GM21360 (cell line): ENCODE data around the gene RREB1.
A peak's percentile ranks its signal among the peaks of the same experiment; 100 is the strongest.
"Not testable (repeated sequence)": the region's sequence is repeated elsewhere in the genome, so short reads cannot be mapped to it uniquely, and the experiment has no call there.

ENCODE experiments used
- ATAC-seq: cut with Tn5 transposase; IDR thresholded peaks from one replicate; pipeline ENCODE4 v1.9.1; 2021; ENCODE audit warnings: mild to moderate bottlenecking, moderate library complexity; ENCODE audit not compliant: unreplicated experiment

Gene RREB1

GRCh38 chr6:7143476-7143974 lies 35.8 kb downstream of the RREB1 start:
- ATAC-seq: no peak

GRCh38 chr6:7144872-7145584 lies 37.3 kb downstream of the RREB1 start:
- no peak for ATAC-seq

GRCh38 chr6:7145585-7145884 lies 37.8 kb downstream of the RREB1 start:
- no peak for ATAC-seq

- peak; percentile 49 for ATAC-seq
Measured at GRCh38 chr6:7145885-7146828, 38.4 kb downstream of the RREB1 start.

- ATAC-seq: no peak
Measured at GRCh38 chr6:7147051-7147671, 39.4 kb downstream of the RREB1 start.

- no peak for ATAC-seq
Measured at GRCh38 chr6:7148100-7148822, 40.5 kb downstream of the RREB1 start.

GRCh38 chr6:7150381-7151064 lies 42.8 kb downstream of the RREB1 start:
- ATAC-seq: no peak

- ATAC-seq: no peak
Measured at GRCh38 chr6:7151381-7151780, 43.6 kb downstream of the RREB1 start.

GRCh38 chr6:7152462-7152861 lies 44.7 kb downstream of the RREB1 start:
- no peak for ATAC-seq

- ATAC-seq: no peak
Measured at GRCh38 chr6:7153789-7154188, 46.0 kb downstream of the RREB1 start.

- peak; percentile 68 for ATAC-seq
Measured at GRCh38 chr6:7154341-7155139, 46.8 kb downstream of the RREB1 start.

- ATAC-seq: peak; percentile 41
Measured at GRCh38 chr6:7155871-7156579, 48.3 kb downstream of the RREB1 start.

- ATAC-seq: no peak
Measured at GRCh38 chr6:7156643-7157278, 49.0 kb downstream of the RREB1 start.

GRCh38 chr6:7157307-7157706 lies 49.5 kb downstream of the RREB1 start:
- ATAC-seq: not testable (repeated sequence)

- ATAC-seq: no peak
Measured at GRCh38 chr6:7157752-7158616, 50.2 kb downstream of the RREB1 start.

- no peak for ATAC-seq
Measured at GRCh38 chr6:7159790-7160525, 52.2 kb downstream of the RREB1 start.

GRCh38 chr6:7161253-7161623 lies 53.5 kb downstream of the RREB1 start:
- ATAC-seq: no peak
